T-cell (primary cell): ENCODE measurements around the gene TAAR8. TPM values are rescaled to one million over a fixed set of nuclear protein-coding genes. Genes with fewer than 3 reads are reported as not detected.
"Not testable (repeated sequence)": the region's sequence is repeated elsewhere in the genome, so short reads cannot be mapped to it uniquely, and the experiment has no call there.

Experiments used
- ATAC-seq, 4 experiments: fragments of 200-7000 bp in 3 of 4; fragments of 150-1000 bp in 1 of 4; cut with Tn5 transposase; replicated peaks in 1 of 4; 1 replicate in 3 of 4; 2 replicates in 1 of 4; pipeline ENCODE4 v1.10.0; 2021; ENCODE audit warnings: moderate library complexity in 3 of 4, mild to moderate bottlenecking in 2 of 4, moderate number of reproducible peaks in 1 of 4
- CTCF ChIA-PET, 2 donors: fragments of 300-600 bp; sonication (Branson Sonifier 250); formaldehyde crosslinking; loops; one replicate each; lab custom pipeline; 2022; ENCODE audit warnings: antibody characterized with exemption in 2 of 2; lab: Charles Lee
- POLR2A ChIA-PET, 2 donors: fragments of 300-600 bp; sonication (Branson Sonifier 250); formaldehyde crosslinking; loops; one replicate each; lab custom pipeline; 2022; ENCODE audit warnings: antibody characterized with exemption in 2 of 2; lab: Charles Lee
- DNase-seq, 35 experiments: peaks; one replicate each; pipeline versions ENCODE4 v3.0.0 to v3.0.0-alpha.2; 2013 to 2023
- H3K27ac ChIP-seq: one replicate; pipeline ENCODE4 v1.5.1; 2013; ENCODE audit warnings: low read length
- H3K27me3 ChIP-seq, 2 experiments: replicated peaks in 1 of 2; 1 replicate in 1 of 2; 2 replicates in 1 of 2; pipeline versions ENCODE4 v1.6.1 to v1.7.0; 2013; ENCODE audit warnings: low read length in 1 of 2, mixed read lengths in 1 of 2; ENCODE audit not compliant: control insufficient read depth in 2 of 2, insufficient read depth in 2 of 2; ENCODE audit errors: extremely low read depth in 1 of 2
- H3K36me3 ChIP-seq, 2 donors: 1 replicate in 1 of 2; 2 replicates in 1 of 2; pipeline versions ENCODE4 v1.6.1 to v1.7.0; 2013; ENCODE audit warnings: low read length in 1 of 2; ENCODE audit not compliant: control insufficient read depth in 2 of 2, insufficient read depth in 1 of 2; ENCODE audit errors: extremely low read depth in 1 of 2
- H3K4me1 ChIP-seq, 2 experiments: 1 replicate in 1 of 2; 2 replicates in 1 of 2; pipeline versions ENCODE4 v1.6.1 to v1.7.0; 2013; ENCODE audit warnings: low read length in 2 of 2, mixed read lengths in 1 of 2; ENCODE audit not compliant: insufficient read depth in 2 of 2, control insufficient read depth in 1 of 2; ENCODE audit errors: extremely low read depth in 1 of 2
- H3K4me3 ChIP-seq, 2 donors: 1 replicate in 1 of 2; 2 replicates in 1 of 2; pipeline versions ENCODE4 v1.5.1 to v1.7.0; 2013; ENCODE audit warnings: mild to moderate bottlenecking in 2 of 2, low read length in 1 of 2, moderate library complexity in 1 of 2; ENCODE audit not compliant: control insufficient read depth in 1 of 2; ENCODE audit errors: extremely low read depth in 1 of 2
- H3K9me3 ChIP-seq: 2 replicates; pipeline ENCODE4 v1.7.0; 2013
- H3K27ac Mint-ChIP-seq, 2 donors: one replicate each; pipeline ENCODE4 v1.8.0; 2020 to 2021; ENCODE audit warnings: mild to moderate bottlenecking in 2 of 2, mixed read lengths in 2 of 2
- H3K27me3 Mint-ChIP-seq, 2 donors: one replicate each; pipeline ENCODE4 v1.8.0; 2021 to 2022; ENCODE audit warnings: mixed read lengths in 2 of 2
- H3K36me3 Mint-ChIP-seq: one replicate; pipeline ENCODE4 v1.8.0; 2021; ENCODE audit warnings: mixed read lengths
- H3K4me1 Mint-ChIP-seq, 3 donors: one replicate each; pipeline ENCODE4 v1.8.0; 2020 to 2022; ENCODE audit warnings: mixed read lengths in 3 of 3, mild to moderate bottlenecking in 1 of 3
- H3K4me3 Mint-ChIP-seq, 3 donors: one replicate each; pipeline ENCODE4 v1.8.0; 2020 to 2022; ENCODE audit warnings: mild to moderate bottlenecking in 3 of 3, mixed read lengths in 3 of 3, moderate library complexity in 3 of 3
- H3K9me3 Mint-ChIP-seq, 3 donors: one replicate each; pipeline ENCODE4 v1.8.0; 2020 to 2022; ENCODE audit warnings: mixed read lengths in 3 of 3
- WGBS: methylation state at CpG from one replicate; pipeline ENCODE4 v1.1.5; 2013; ENCODE audit warnings: missing lambda C conversion rate; ENCODE audit not compliant: insufficient coverage; 5-methylcytosine and 5-hydroxymethylcytosine counted together
- total RNA-seq, 35 experiments: library from RNA in 6 of 35; stranded (reverse) in 6 of 35; fragments of 120-200 nt in 1 of 35; gene quantifications; one replicate each; pipeline versions ENCODE4 v1.2.1 to v1.2.4 and lab custom pipeline; 2013 to 2026

Gene TAAR8
- total RNA-seq, 5 donors from 2014 or later (not counting 1 experiment from before 2014, with no cell fraction given) = not detected

- ATAC-seq (no peak), DNase-seq (no peak)
- H3K9me3 ChIP-seq = no peaks in the 10 kb centered on the region
- peaks cover 16 to 24% of the 10 kb centered on the region in 2 donors for H3K27me3 Mint-ChIP-seq
- no peaks in the 10 kb centered on the region for H3K4me1 ChIP-seq
- ChIA-PET POLR2A (interaction anchor here in 1 of 2 donors (0.6 kb wide), 1 partner anchor 221 kb away, joined by 3 read pairs; no protein-coding TSS in a partner anchor), CTCF (interaction anchor here (0.6 to 0.7 kb wide), 2 partner anchors 95 to 412 kb away, joined by 4 to 6 read pairs; no protein-coding TSS in a partner anchor)
- H3K27me3 ChIP-seq = peaks cover 0 to 6% of the 10 kb centered on the region in 2 experiments
- H3K27ac ChIP-seq = no peak overlapping the region
- no peak overlapping the region for H3K4me3 ChIP-seq
- H3K4me1 Mint-ChIP-seq = no peaks in the 10 kb centered on the region
- no peaks in the 10 kb centered on the region for H3K36me3 Mint-ChIP-seq
- WGBS = 53% methylated on average over 2 of the region's 3 CpGs
- no peak overlapping the region for H3K27ac Mint-ChIP-seq
- H3K36me3 ChIP-seq = no peaks in the 10 kb centered on the region
- no peak overlapping the region for H3K4me3 Mint-ChIP-seq
- no peaks in the 10 kb centered on the region for H3K9me3 Mint-ChIP-seq
These were observed 46.0 kb downstream of the TAAR8 start for GRCh38 chr6:132598473-132598872.

- DNase-seq, H3K36me3 ChIP-seq, H3K4me1 ChIP-seq, H3K27me3 ChIP-seq, H3K27ac Mint-ChIP-seq, H3K9me3 ChIP-seq, H3K4me1 Mint-ChIP-seq, ATAC-seq, POLR2A ChIA-PET, H3K36me3 Mint-ChIP-seq, H3K4me3 Mint-ChIP-seq, H3K9me3 Mint-ChIP-seq, H3K4me3 ChIP-seq, CTCF ChIA-PET, H3K27ac ChIP-seq: not testable (repeated sequence)
- peaks cover 18 to 20% of the 10 kb centered on the region in 2 donors for H3K27me3 Mint-ChIP-seq
These were observed 48.4 kb downstream of the TAAR8 start for GRCh38 chr6:132600900-132601299.

Other genes with a start within 250 kb of the TAAR8 start
- gene MOXD1, start 151.2 kb upstream of the TAAR8 start, total RNA-seq = under 1 TPM in 4 of 5 donors, not detected in 1; 0.13 to 0.53 (median 0.15) TPM
- gene STX7, start 39.6 kb upstream of the TAAR8 start, total RNA-seq = 10 to 100 TPM; 13.3 to 27.4 (median 20.9) TPM
- gene TAAR9, start 14.4 kb upstream of the TAAR8 start, total RNA-seq = not detected
- gene TAAR6, start 17.6 kb downstream of the TAAR8 start, total RNA-seq = not detected
- not detected for gene TAAR5, start 37.1 kb downstream of the TAAR8 start, total RNA-seq
- not detected for gene TAAR2, start 71.6 kb downstream of the TAAR8 start, total RNA-seq
- gene TAAR1, start 106.5 kb downstream of the TAAR8 start, total RNA-seq = not detected
- gene VNN1, start 161.4 kb downstream of the TAAR8 start, total RNA-seq = not detected
- gene VNN2, start 205.2 kb downstream of the TAAR8 start, total RNA-seq = 10 to 100 TPM; 18.4 to 28.1 (median 19.9) TPM
- 10 to 100 TPM in 3 of 5 donors, 1 to 10 TPM in 2; 5.5 to 15.8 (median 13.0) TPM for gene SLC18B1, start 246.0 kb downstream of the TAAR8 start, total RNA-seq